NOMO-1 (cell line): ENCODE results near the gene SYNPO2.

Experiments used
- DNase-seq, 2 experiments: peaks; one replicate each; lab custom pipeline; 2025; ENCODE audit not compliant: unreplicated experiment in 2 of 2; lab: John Stamatoyannopoulos, UW

The SYNPO2 gene

GRCh38 chr4:118923891-118924290 lies 35.2 kb downstream of the SYNPO2 start:
- no peak for DNase-seq

- no peak for DNase-seq
Measured at GRCh38 chr4:118927974-118928373, 39.3 kb downstream of the SYNPO2 start.

- DNase-seq, result no peak
Measured at GRCh38 chr4:118930255-118930654, 41.6 kb downstream of the SYNPO2 start.

- DNase-seq, result no peak
Measured at GRCh38 chr4:118931786-118932185, 43.1 kb downstream of the SYNPO2 start.

- DNase-seq, result peak; percentile 55 to 78
Measured at GRCh38 chr4:118935819-118936218, 47.2 kb downstream of the SYNPO2 start.

GRCh38 chr4:118936406-118936805 lies 47.8 kb downstream of the SYNPO2 start:
- DNase-seq, result no peak

GRCh38 chr4:118939169-118939783 lies 50.6 kb downstream of the SYNPO2 start:
- no peak for DNase-seq

GRCh38 chr4:118941149-118941548 lies 52.5 kb downstream of the SYNPO2 start:
- DNase-seq, result no peak

GRCh38 chr4:118941799-118942198 lies 53.1 kb downstream of the SYNPO2 start:
- peak in 1 of 2 experiments; percentile 11 for DNase-seq

GRCh38 chr4:118942465-118942864 lies 53.8 kb downstream of the SYNPO2 start:
- peak; percentile 30 to 70 for DNase-seq

- no peak for DNase-seq
Measured at GRCh38 chr4:118947095-118947494, 58.4 kb downstream of the SYNPO2 start.

GRCh38 chr4:118948545-118949144 lies 60.0 kb downstream of the SYNPO2 start:
- no peak for DNase-seq

- no peak for DNase-seq
Measured at GRCh38 chr4:118950224-118950623, 61.6 kb downstream of the SYNPO2 start.

- DNase-seq, result no peak
Measured at GRCh38 chr4:118950929-118951570, 62.4 kb downstream of the SYNPO2 start.

GRCh38 chr4:118953276-118953675 lies 64.6 kb downstream of the SYNPO2 start:
- no peak for DNase-seq

- peak in 1 of 2 experiments; percentile 4 for DNase-seq
Measured at GRCh38 chr4:118954246-118954645, 65.6 kb downstream of the SYNPO2 start.

GRCh38 chr4:118955515-118955914 lies 66.9 kb downstream of the SYNPO2 start:
- DNase-seq, result no peak

- no peak for DNase-seq
Measured at GRCh38 chr4:118957722-118958445, 69.2 kb downstream of the SYNPO2 start.

- no peak for DNase-seq
Measured at GRCh38 chr4:118962540-118962939, 73.9 kb downstream of the SYNPO2 start.

- DNase-seq, result no peak
Measured at GRCh38 chr4:118964891-118965411, 76.3 kb downstream of the SYNPO2 start.

- no peak for DNase-seq
Measured at GRCh38 chr4:118967393-118967792, 78.7 kb downstream of the SYNPO2 start.
